Liver (tissue), 9 donors: ENCODE measurements around the gene GNB1L. TPM values are rescaled to one million over a fixed set of nuclear protein-coding genes. Genes with fewer than 3 reads are reported as not detected.

ENCODE experiments used
- DNase-seq: peaks from one replicate; pipeline ENCODE4 v3.0.0-alpha.2; 2017; ENCODE audit warnings: low spot score
- H3K27ac ChIP-seq, 2 donors: one replicate each; pipeline ENCODE4 v1.7.0; 2013; ENCODE audit warnings: inconsistent platforms in 2 of 2, low read length in 2 of 2, control low read depth in 1 of 2, low read depth in 1 of 2, mild to moderate bottlenecking in 1 of 2
- H3K27me3 ChIP-seq, 4 donors: one replicate each; pipeline versions ENCODE4 v1.6.1 to v1.7.0; 2013; ENCODE audit warnings: low read length in 3 of 4, inconsistent platforms in 1 of 4, mild to moderate bottlenecking in 1 of 4, moderate library complexity in 1 of 4; ENCODE audit not compliant: control insufficient read depth in 4 of 4, insufficient read depth in 4 of 4
- H3K36me3 ChIP-seq, 4 donors: one replicate each; pipeline versions ENCODE4 v1.6.1 to v1.7.0; 2013; ENCODE audit warnings: low read length in 3 of 4, mild to moderate bottlenecking in 3 of 4, low read depth in 1 of 4, moderate library complexity in 1 of 4; ENCODE audit not compliant: control insufficient read depth in 4 of 4, insufficient read depth in 3 of 4
- H3K4me1 ChIP-seq, 4 donors: one replicate each; pipeline versions ENCODE4 v1.6.1 to v1.7.0; 2013; ENCODE audit warnings: low read length in 3 of 4, mild to moderate bottlenecking in 3 of 4, moderate library complexity in 1 of 4; ENCODE audit not compliant: control insufficient read depth in 4 of 4, insufficient read depth in 4 of 4
- H3K4me3 ChIP-seq, 3 donors: one replicate each; pipeline versions ENCODE4 v1.6.1 to v1.7.0; 2013; ENCODE audit warnings: low read length in 3 of 3, control low read depth in 1 of 3, low read depth in 1 of 3, mild to moderate bottlenecking in 1 of 3
- H3K9ac ChIP-seq, 2 donors: one replicate each; pipeline ENCODE4 v1.7.0; 2013; ENCODE audit warnings: low read length in 2 of 2, mild to moderate bottlenecking in 2 of 2, moderate library complexity in 2 of 2, control low read depth in 1 of 2, low read depth in 1 of 2
- H3K9me3 ChIP-seq, 4 donors: one replicate each; pipeline versions ENCODE4 v1.6.1 to v1.7.0; 2013; ENCODE audit warnings: low read length in 3 of 4; ENCODE audit not compliant: control insufficient read depth in 4 of 4
- FOXA1 ChIP-seq: IDR thresholded peaks from 2 replicates; pipeline ENCODE4 v1.6.1; 2016; ENCODE audit warnings: antibody characterized with exemption
- FOXA2 ChIP-seq: IDR thresholded peaks from 2 replicates; pipeline ENCODE4 v1.6.1; 2016; ENCODE audit warnings: antibody characterized with exemption
- GABPA ChIP-seq, 2 donors: IDR thresholded peaks in 1 of 2; conservative IDR thresholded peaks in 1 of 2; 2 replicates each; pipeline ENCODE4 v1.6.1; 2016; ENCODE audit warnings: antibody characterized with exemption in 2 of 2, mild to moderate bottlenecking in 1 of 2, moderate library complexity in 1 of 2
- HNF4A ChIP-seq, 2 donors: conservative IDR thresholded peaks; 2 replicates each; pipeline ENCODE4 v1.6.1; 2016; ENCODE audit warnings: antibody characterized with exemption in 2 of 2, mild to moderate bottlenecking in 2 of 2
- HNF4G ChIP-seq: IDR thresholded peaks from 2 replicates; pipeline ENCODE4 v1.6.1; 2016; ENCODE audit warnings: antibody characterized with exemption
- JUND ChIP-seq, 2 donors: IDR thresholded peaks; 2 replicates each; pipeline ENCODE4 v1.6.1; 2016; ENCODE audit warnings: antibody characterized with exemption in 2 of 2
- NR2F2 ChIP-seq: IDR thresholded peaks from 2 replicates; pipeline ENCODE4 v1.6.1; 2016; ENCODE audit warnings: antibody characterized with exemption
- RAD21 ChIP-seq, 2 donors: IDR thresholded peaks; 2 replicates each; pipeline ENCODE4 v1.6.1; 2016; ENCODE audit warnings: antibody characterized with exemption in 2 of 2, mild to moderate bottlenecking in 2 of 2
- RXRA ChIP-seq, 2 donors: IDR thresholded peaks; 2 replicates each; pipeline ENCODE4 v1.6.1; 2017 to 2018; ENCODE audit warnings: antibody characterized with exemption in 2 of 2, mild to moderate bottlenecking in 1 of 2
- SP1 ChIP-seq: IDR thresholded peaks from 2 replicates; pipeline ENCODE4 v1.6.1; 2018; ENCODE audit warnings: antibody characterized with exemption, mild to moderate bottlenecking
- TAF1 ChIP-seq: conservative IDR thresholded peaks from 2 replicates; pipeline ENCODE4 v1.6.1; 2016; ENCODE audit warnings: antibody characterized with exemption, mild to moderate bottlenecking
- YY1 ChIP-seq: IDR thresholded peaks from 2 replicates; pipeline ENCODE4 v1.6.1; 2016; ENCODE audit warnings: antibody characterized with exemption, mild to moderate bottlenecking
- WGBS: extraction: QIAGEN DNeasy Blood & Tissue Kit; methylation state at CpG from one replicate; pipeline ENCODE4 v1.1.7; 2013; 5-methylcytosine and 5-hydroxymethylcytosine counted together
- polyA plus RNA-seq, 2 donors: library from polyadenylated mRNA; stranded (reverse) in 1 of 2; unstranded in 1 of 2; fragments of 200-250 nt in 1 of 2; fragments of >200 nt in 1 of 2; fragmentation: Nextera tagmentation in 1 of 2; extraction: Ambion mirVana in 1 of 2; gene quantifications; one replicate each; pipeline versions ENCODE4 v1.2.1 to v1.2.3, GENCODE V29; 2013 to 2015
- total RNA-seq, 2 donors: library from RNA; depleted of rRNA; stranded (reverse); fragments of >200 nt; gene quantifications; one replicate each; pipeline ENCODE4 v1.2.3, GENCODE V29; 2014
- TF ChIP-seq, protein P1 (sequence below): IDR thresholded peaks from 2 replicates; pipeline ENCODE4 v1.6.1; 2016; ENCODE audit warnings: antibody characterized with exemption
- TF ChIP-seq, protein P2 (sequence below): fragments of 150-350 bp; IDR thresholded peaks from 2 replicates; pipeline ENCODE4 v1.5.1; 2017; ENCODE audit warnings: improper control_type of control experiment, low read depth, low read length; ENCODE audit not compliant: missing input control
- TF ChIP-seq, protein P3 (sequence below): IDR thresholded peaks from 2 replicates; pipeline ENCODE4 v1.6.1; 2016; ENCODE audit warnings: antibody characterized with exemption
- TF ChIP-seq, protein P4 (sequence below): IDR thresholded peaks from 2 replicates; pipeline ENCODE4 v1.6.1; 2016; ENCODE audit warnings: antibody characterized with exemption, mild to moderate bottlenecking
- donor health status: healthy.
- donor health status: healthy.
- donor health status: healthy.
- donor health status: healthy.
- donor health status: healthy.

The GNB1L gene
- total and polyA plus RNA-seq, 4 donors, result 1.5 to 3.6 (median 1.9) TPM

DNA sequence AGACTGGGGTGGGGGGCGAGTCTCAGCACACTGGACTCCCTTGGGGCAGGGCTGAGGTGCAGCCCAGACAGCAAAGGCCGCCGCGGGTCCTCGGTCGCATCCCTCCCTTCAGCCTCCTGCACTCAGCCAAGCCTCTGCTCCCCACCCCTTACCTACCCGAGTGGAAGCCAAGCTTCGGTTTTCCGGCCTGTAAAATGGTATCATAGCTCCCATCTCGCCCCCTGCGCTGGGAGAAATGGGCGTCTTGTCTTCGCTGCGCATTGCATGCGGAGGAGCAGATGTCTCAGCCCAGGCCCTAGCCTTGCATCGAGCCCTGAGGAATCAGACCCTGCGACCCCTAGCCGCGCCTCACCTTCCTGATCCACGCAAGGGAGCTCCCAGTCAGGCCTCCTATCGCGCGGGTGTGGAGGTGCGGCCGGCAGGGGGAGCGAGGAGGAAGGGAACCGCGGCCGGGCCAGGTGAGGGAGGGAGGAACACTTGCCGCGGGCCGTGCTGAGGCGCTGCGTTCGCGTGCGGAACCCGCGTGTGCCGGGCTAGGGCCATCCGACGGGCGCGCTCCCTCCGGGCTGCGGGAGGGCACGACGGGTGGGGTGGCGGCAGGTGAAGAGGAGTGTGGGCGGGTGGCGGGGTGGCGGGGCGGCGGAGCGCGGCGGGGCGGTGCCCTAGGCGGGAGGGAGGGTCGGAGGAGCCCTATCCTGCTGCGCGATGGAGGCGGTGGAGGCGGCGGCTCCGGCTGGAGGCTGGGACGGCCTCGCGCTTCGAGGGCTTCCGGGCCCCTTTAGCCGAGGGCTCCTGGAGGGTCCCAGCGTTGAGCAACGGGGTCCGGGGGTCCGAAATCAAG lies 98.2 kb downstream of the GNB1L start:
- 5% methylated on average over 76 of the region's 76 CpGs for WGBS
- no peaks in the 10 kb centered on the region for H3K9me3 ChIP-seq
- H3K27me3 ChIP-seq, result peaks cover 4 to 15% (median 12%) of the 10 kb centered on the region in 4 donors
- H3K4me1 ChIP-seq, result peaks cover 8 to 31% (median 13%) of the 10 kb centered on the region in 4 donors
- TF ChIP-seq FOXA2, result no peak
- no peak for TF ChIP-seq YY1
- TF ChIP-seq TAF1, result no peak
- no peak for TF ChIP-seq JUND (IDR thresholded peaks at IDR 0.05)
- TF ChIP-seq, protein P1, sequence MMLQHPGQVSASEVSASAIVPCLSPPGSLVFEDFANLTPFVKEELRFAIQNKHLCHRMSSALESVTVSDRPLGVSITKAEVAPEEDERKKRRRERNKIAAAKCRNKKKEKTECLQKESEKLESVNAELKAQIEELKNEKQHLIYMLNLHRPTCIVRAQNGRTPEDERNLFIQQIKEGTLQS, result no peak
- TF ChIP-seq, protein P2, sequence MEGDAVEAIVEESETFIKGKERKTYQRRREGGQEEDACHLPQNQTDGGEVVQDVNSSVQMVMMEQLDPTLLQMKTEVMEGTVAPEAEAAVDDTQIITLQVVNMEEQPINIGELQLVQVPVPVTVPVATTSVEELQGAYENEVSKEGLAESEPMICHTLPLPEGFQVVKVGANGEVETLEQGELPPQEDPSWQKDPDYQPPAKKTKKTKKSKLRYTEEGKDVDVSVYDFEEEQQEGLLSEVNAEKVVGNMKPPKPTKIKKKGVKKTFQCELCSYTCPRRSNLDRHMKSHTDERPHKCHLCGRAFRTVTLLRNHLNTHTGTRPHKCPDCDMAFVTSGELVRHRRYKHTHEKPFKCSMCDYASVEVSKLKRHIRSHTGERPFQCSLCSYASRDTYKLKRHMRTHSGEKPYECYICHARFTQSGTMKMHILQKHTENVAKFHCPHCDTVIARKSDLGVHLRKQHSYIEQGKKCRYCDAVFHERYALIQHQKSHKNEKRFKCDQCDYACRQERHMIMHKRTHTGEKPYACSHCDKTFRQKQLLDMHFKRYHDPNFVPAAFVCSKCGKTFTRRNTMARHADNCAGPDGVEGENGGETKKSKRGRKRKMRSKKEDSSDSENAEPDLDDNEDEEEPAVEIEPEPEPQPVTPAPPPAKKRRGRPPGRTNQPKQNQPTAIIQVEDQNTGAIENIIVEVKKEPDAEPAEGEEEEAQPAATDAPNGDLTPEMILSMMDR, result peak; percentile 58
- no peak for TF ChIP-seq NR2F2
- no peak for TF ChIP-seq GABPA (IDR thresholded peaks at IDR 0.05 in 1 of 2, conservative IDR thresholded peaks at IDR 0.05 in 1 of 2)
- TF ChIP-seq HNF4A (conservative IDR thresholded peaks at IDR 0.05), result no peak
- no peak for TF ChIP-seq FOXA1
- no peak for TF ChIP-seq SP1
- TF ChIP-seq, protein P3, sequence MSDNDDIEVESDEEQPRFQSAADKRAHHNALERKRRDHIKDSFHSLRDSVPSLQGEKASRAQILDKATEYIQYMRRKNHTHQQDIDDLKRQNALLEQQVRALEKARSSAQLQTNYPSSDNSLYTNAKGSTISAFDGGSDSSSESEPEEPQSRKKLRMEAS, result no peak
- TF ChIP-seq RAD21 (IDR thresholded peaks at IDR 0.05), result peak; percentile 71 to 83
- no peak overlapping the region for H3K27ac ChIP-seq
- H3K4me3 ChIP-seq, result peak overlapping the region in 1 of 3 donors; percentile 43
- H3K36me3 ChIP-seq, result no peaks in the 10 kb centered on the region
- DNase-seq, result no peak
- H3K9ac ChIP-seq, result no peak overlapping the region

DNA sequence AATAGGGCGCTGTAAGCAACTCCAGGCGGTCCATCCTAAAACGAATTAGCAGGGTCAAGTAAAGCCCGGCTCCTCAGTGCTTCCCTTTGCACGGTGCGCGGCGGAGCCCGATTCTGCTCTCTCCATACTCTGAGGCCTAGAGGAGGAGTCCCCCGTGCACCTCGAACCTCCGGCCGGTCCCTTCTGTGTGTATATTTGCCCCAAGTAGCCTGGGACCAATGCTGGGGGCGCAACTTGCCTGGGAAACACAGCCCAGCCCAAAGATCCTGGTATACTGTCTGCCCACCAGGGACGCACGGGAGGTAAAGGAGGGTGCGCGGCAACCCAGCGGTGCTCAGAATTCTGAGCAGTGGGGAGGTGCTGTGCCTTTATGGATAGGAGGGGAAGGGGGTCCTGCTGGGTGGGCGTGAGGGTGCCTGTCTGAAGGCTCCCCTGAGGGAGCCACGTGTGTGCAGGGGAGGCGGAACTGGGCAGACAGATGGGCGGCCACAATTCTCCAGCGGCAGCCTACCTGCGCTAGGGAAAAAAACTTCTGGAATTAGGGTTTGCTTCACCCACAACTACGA lies 98.9 kb downstream of the GNB1L start:
- H3K36me3 ChIP-seq, result no peaks in the 10 kb centered on the region
- TF ChIP-seq SP1 (no peak), FOXA1 (no peak), GABPA (IDR thresholded peaks at IDR 0.05 in 1 of 2, conservative IDR thresholded peaks at IDR 0.05 in 1 of 2) (no peak), TAF1 (no peak), NR2F2 (no peak), FOXA2 (no peak), HNF4G (no peak)
- H3K27ac ChIP-seq, result no peak overlapping the region
- peaks cover 4 to 15% (median 12%) of the 10 kb centered on the region in 4 donors for H3K27me3 ChIP-seq
- no peak overlapping the region for H3K4me3 ChIP-seq
- 6% methylated on average over 26 of the region's 26 CpGs for WGBS
- no peaks in the 10 kb centered on the region for H3K9me3 ChIP-seq
- no peak for DNase-seq
- H3K4me1 ChIP-seq, result peaks cover 8 to 27% (median 10%) of the 10 kb centered on the region in 4 donors
- no peak overlapping the region for H3K9ac ChIP-seq

DNA sequence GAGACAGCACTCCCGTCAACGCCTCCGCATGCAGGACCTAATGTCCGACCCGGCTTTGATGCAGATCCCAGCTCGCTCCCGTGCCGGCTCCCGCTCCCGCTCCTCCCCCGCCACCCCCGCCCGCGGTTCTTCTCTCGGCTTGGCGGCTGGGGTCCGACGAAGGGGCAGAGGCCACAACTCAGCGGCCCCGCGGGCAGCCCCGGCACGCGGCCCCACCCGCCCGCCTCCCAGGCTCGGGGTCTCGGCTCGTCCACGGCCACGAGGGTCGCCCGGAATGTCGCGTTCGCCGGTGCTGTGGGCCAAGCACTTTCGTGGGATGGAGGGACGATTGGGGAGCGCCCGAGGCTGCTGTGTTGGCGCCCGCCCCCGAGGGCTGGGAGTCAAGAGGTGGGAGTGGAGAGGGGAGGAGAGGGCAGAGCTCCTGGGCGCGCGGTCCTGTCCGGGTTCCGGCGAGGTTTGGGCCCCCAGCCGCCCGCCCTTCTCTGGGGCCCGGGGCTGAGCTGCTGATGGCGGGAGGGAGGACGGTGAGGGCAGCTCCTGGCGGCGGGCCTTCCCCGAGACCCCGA lies 99.4 kb downstream of the GNB1L start:
- Histone ChIP-seq H3K36me3 (no peaks in the 10 kb centered on the region), H3K4me1 (peaks cover 7 to 24% (median 9%) of the 10 kb centered on the region in 4 donors), H3K9ac (no peak overlapping the region), H3K9me3 (no peaks in the 10 kb centered on the region), H3K27ac (no peak overlapping the region), H3K27me3 (peaks cover 4 to 15% (median 12%) of the 10 kb centered on the region in 4 donors), H3K4me3 (no peak overlapping the region)
- WGBS, result 7% methylated on average over 59 of the region's 59 CpGs
- no peak for DNase-seq
- no peak for TF ChIP-seq RXRA (IDR thresholded peaks at IDR 0.05)
- TF ChIP-seq, protein P1, result no peak
- TF ChIP-seq FOXA2, result no peak
- TF ChIP-seq JUND (IDR thresholded peaks at IDR 0.05), result no peak
- no peak for TF ChIP-seq YY1
- no peak for TF ChIP-seq NR2F2
- TF ChIP-seq, protein P4, sequence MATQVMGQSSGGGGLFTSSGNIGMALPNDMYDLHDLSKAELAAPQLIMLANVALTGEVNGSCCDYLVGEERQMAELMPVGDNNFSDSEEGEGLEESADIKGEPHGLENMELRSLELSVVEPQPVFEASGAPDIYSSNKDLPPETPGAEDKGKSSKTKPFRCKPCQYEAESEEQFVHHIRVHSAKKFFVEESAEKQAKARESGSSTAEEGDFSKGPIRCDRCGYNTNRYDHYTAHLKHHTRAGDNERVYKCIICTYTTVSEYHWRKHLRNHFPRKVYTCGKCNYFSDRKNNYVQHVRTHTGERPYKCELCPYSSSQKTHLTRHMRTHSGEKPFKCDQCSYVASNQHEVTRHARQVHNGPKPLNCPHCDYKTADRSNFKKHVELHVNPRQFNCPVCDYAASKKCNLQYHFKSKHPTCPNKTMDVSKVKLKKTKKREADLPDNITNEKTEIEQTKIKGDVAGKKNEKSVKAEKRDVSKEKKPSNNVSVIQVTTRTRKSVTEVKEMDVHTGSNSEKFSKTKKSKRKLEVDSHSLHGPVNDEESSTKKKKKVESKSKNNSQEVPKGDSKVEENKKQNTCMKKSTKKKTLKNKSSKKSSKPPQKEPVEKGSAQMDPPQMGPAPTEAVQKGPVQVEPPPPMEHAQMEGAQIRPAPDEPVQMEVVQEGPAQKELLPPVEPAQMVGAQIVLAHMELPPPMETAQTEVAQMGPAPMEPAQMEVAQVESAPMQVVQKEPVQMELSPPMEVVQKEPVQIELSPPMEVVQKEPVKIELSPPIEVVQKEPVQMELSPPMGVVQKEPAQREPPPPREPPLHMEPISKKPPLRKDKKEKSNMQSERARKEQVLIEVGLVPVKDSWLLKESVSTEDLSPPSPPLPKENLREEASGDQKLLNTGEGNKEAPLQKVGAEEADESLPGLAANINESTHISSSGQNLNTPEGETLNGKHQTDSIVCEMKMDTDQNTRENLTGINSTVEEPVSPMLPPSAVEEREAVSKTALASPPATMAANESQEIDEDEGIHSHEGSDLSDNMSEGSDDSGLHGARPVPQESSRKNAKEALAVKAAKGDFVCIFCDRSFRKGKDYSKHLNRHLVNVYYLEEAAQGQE, result no peak
- no peak for TF ChIP-seq RAD21 (IDR thresholded peaks at IDR 0.05)
- no peak for TF ChIP-seq HNF4A (conservative IDR thresholded peaks at IDR 0.05)
- TF ChIP-seq TAF1, result no peak
